ENCODE results near the gene FLT3.

Gene FLT3

GRCh38 chr13:27956576-27957300, 143.6 kb downstream of the FLT3 start:
- no peak for DNase-seq

- no peak for DNase-seq
Observed at GRCh38 chr13:27955014-27955591, 145.3 kb downstream of the FLT3 start.

GRCh38 chr13:27954406-27954851, 145.9 kb downstream of the FLT3 start:
- DNase-seq, result no peak

- peak; percentile 3 for DNase-seq
Observed at GRCh38 chr13:27953676-27954405, 146.5 kb downstream of the FLT3 start.
